Stomach (tissue), 9 donors: ENCODE results near the gene SPINK14. TPM values are rescaled to one million over a fixed set of nuclear protein-coding genes. Genes with fewer than 3 reads are reported as not detected.
A peak's percentile ranks its signal among the peaks of the same experiment; 100 is the strongest.

Experiments
- DNase-seq, 2 donors: peaks; one replicate each; pipeline versions ENCODE4 v3.0.0 to v3.0.0-alpha.2; 2013 to 2019
- H3K27ac ChIP-seq, 5 donors: fragments of 200-600 bp in 4 of 5; sonication (generic) in 4 of 5; one replicate each; pipeline ENCODE4 v1.5.1; 2013 to 2019; ENCODE audit warnings: mild to moderate bottlenecking in 1 of 5, moderate library complexity in 1 of 5
- H3K27me3 ChIP-seq, 3 donors: fragments of 200-600 bp; sonication (generic); one replicate each; pipeline ENCODE4 v1.5.1; 2017 to 2019; ENCODE audit warnings: mixed run types in 1 of 3
- H3K36me3 ChIP-seq, 4 donors: fragments of 200-600 bp; sonication (generic); 1 replicate in 3 of 4; 2 replicates in 1 of 4; pipeline ENCODE4 v1.5.1; 2016 to 2019
- H3K4me1 ChIP-seq, 4 donors: fragments of 200-600 bp; sonication (generic); one replicate each; pipeline ENCODE4 v1.5.1; 2016 to 2019
- H3K4me3 ChIP-seq, 4 donors: fragments of 200-600 bp; sonication (generic) in 3 of 4; one replicate each; pipeline ENCODE4 v1.5.1; 2016 to 2019; ENCODE audit warnings: mild to moderate bottlenecking in 1 of 4
- H3K9me3 ChIP-seq, 4 donors: fragments of 200-600 bp; sonication (generic); one replicate each; pipeline ENCODE4 v1.5.1; 2016 to 2019
- EP300 ChIP-seq: sonication (generic); formaldehyde crosslinking; IDR thresholded peaks from one replicate; pipeline ENCODE4 v1.6.1; 2017; ENCODE audit warnings: antibody characterized with exemption
- POLR2A ChIP-seq, 4 donors: fragments of 450-650 bp; IDR thresholded peaks; one replicate each; pipeline ENCODE4 v1.6.1; 2016; ENCODE audit warnings: antibody characterized with exemption in 4 of 4, control low read depth in 2 of 4, mild to moderate bottlenecking in 1 of 4, moderate library complexity in 1 of 4
- POLR2AphosphoS5 ChIP-seq, 3 donors: sonication (generic); formaldehyde crosslinking; IDR thresholded peaks; one replicate each; pipeline ENCODE4 v1.6.1; 2016; ENCODE audit warnings: antibody characterized with exemption in 3 of 3
- WGBS, 5 donors: extraction: QIAGEN DNeasy Blood & Tissue Kit in 3 of 5; methylation state at CpG; one replicate each; pipeline versions ENCODE4 v1.1.5 to v1.1.7; 2013 to 2018; 5-methylcytosine and 5-hydroxymethylcytosine counted together
- intact Hi-C: fragments of 100-400 bp; cut with DNase I; formaldehyde crosslinking; loops from one replicate; pipeline ENCODE4 v1.15.1; 2023; ENCODE audit warnings: low total_unique reads
- polyA plus RNA-seq, 3 donors: library from polyadenylated mRNA; stranded (reverse); fragments of 200-250 nt; gene quantifications; one replicate each; pipeline ENCODE4 v1.2.3, GENCODE V29; 2013
- total RNA-seq, 5 donors: library from RNA; depleted of rRNA; stranded (reverse); fragments of >200 nt; gene quantifications; one replicate each; pipeline versions ENCODE4 v1.1.0 to v1.2.3, GENCODE V29; 2014 to 2016
- TF ChIP-seq, protein P1 (sequence below), 7 experiments: fragments of 450-650 bp in 4 of 7; fragments of 200-600 bp in 3 of 7; sonication (generic) in 3 of 7; IDR thresholded peaks; one replicate each; pipeline ENCODE4 v1.5.1; 2016 to 2019; ENCODE audit warnings: antibody characterized with exemption in 7 of 7, control low read depth in 2 of 7, mild to moderate bottlenecking in 1 of 7
- donor health status: healthy with polysubstance abuse.
- donor health status: Bipolar disorder and iron deficiency.
- donor health status: healthy.

The SPINK14 gene
- total and polyA plus RNA-seq, 8 donors: not detected

DNA sequence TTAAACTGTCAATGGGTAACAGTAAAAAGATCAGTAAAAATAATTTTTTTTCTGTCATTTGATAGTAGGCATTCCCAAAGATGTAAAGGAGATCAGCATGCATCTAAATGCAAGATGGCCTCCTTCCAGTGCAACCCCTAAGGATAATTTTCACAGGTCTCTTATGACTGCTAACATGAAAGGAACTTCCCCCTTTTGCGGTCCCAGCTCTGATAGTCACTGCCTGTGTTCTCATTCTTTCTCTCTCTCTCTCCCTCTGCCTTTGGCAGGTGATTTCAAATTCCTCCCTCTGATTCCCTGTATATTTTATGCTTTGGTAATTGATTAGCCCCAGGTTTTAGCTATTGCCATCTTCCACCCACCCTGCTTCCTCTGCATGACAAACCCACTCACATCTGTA, 8.9 kb downstream of the SPINK14 start:
- TF ChIP-seq EP300: no peak
- TF ChIP-seq POLR2A (IDR thresholded peaks at IDR 0.05): no peak
- TF ChIP-seq POLR2AphosphoS5 (IDR thresholded peaks at IDR 0.05): no peak
- Histone ChIP-seq H3K27ac (no peak overlapping the region), H3K4me3 (no peak overlapping the region), H3K27me3 (no peaks in the 10 kb centered on the region), H3K36me3 (no peaks in the 10 kb centered on the region), H3K4me1 (peaks cover 0 to 6% (median 0%) of the 10 kb centered on the region in 4 donors), H3K9me3 (no peaks in the 10 kb centered on the region)
- 46 to 70% (median 60%) methylated on average over 1 of the region's 1 CpG for WGBS, 5 donors
- intact Hi-C loops: loop anchor here (10.0 kb wide), 1 partner anchor 198 kb away; no protein-coding TSS in a partner anchor
- DNase-seq: no peak

DNA sequence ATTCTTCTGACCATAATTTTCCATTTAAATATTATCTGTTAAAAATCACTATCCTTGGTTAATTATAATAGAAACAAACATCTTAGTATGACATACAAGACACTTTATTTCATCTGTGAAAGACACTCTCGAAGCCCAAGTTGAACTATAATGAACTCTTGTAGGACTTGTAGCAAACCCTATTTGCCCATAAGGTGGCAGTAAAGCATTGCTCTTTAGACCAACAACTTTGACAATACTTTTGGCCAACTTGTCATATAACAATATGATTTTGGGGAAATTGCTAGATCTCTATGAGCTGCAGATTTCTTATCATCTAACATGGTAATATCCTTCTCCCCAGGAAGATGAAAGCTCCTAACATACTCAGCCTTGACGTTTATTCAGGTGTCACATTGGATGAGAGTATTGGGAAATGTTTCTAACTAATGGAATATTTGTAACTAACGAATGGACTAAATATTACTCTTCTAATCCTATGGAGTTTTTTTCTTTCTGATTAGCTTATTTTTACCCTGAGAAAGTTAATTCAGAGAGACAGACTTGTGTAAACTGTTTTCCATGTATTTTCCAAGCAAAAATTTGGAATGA, 11.0 kb downstream of the SPINK14 start:
- intact Hi-C loops: loop anchor here (10.0 kb wide), 1 partner anchor 195 kb away; no protein-coding TSS in a partner anchor
- Histone ChIP-seq H3K36me3 (no peaks in the 10 kb centered on the region), H3K4me3 (no peak overlapping the region), H3K27me3 (no peaks in the 10 kb centered on the region), H3K27ac (no peak overlapping the region), H3K4me1 (peaks cover 0 to 6% (median 0%) of the 10 kb centered on the region in 4 donors), H3K9me3 (no peaks in the 10 kb centered on the region)
- 32 to 36% (median 34%) methylated on average over 3 of the region's 3 CpGs for WGBS, 5 donors
- TF ChIP-seq POLR2AphosphoS5 (IDR thresholded peaks at IDR 0.05): peak in 1 of 3 donors; percentile 14
- TF ChIP-seq, protein P1, sequence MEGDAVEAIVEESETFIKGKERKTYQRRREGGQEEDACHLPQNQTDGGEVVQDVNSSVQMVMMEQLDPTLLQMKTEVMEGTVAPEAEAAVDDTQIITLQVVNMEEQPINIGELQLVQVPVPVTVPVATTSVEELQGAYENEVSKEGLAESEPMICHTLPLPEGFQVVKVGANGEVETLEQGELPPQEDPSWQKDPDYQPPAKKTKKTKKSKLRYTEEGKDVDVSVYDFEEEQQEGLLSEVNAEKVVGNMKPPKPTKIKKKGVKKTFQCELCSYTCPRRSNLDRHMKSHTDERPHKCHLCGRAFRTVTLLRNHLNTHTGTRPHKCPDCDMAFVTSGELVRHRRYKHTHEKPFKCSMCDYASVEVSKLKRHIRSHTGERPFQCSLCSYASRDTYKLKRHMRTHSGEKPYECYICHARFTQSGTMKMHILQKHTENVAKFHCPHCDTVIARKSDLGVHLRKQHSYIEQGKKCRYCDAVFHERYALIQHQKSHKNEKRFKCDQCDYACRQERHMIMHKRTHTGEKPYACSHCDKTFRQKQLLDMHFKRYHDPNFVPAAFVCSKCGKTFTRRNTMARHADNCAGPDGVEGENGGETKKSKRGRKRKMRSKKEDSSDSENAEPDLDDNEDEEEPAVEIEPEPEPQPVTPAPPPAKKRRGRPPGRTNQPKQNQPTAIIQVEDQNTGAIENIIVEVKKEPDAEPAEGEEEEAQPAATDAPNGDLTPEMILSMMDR (IDR thresholded peaks at IDR 0.05): peak in 5 of 7 experiments; percentile 13 to 62 (median 60)
- no peak for TF ChIP-seq POLR2A (IDR thresholded peaks at IDR 0.05)
- peak in 1 of 2 donors; percentile 84 for DNase-seq

DNA sequence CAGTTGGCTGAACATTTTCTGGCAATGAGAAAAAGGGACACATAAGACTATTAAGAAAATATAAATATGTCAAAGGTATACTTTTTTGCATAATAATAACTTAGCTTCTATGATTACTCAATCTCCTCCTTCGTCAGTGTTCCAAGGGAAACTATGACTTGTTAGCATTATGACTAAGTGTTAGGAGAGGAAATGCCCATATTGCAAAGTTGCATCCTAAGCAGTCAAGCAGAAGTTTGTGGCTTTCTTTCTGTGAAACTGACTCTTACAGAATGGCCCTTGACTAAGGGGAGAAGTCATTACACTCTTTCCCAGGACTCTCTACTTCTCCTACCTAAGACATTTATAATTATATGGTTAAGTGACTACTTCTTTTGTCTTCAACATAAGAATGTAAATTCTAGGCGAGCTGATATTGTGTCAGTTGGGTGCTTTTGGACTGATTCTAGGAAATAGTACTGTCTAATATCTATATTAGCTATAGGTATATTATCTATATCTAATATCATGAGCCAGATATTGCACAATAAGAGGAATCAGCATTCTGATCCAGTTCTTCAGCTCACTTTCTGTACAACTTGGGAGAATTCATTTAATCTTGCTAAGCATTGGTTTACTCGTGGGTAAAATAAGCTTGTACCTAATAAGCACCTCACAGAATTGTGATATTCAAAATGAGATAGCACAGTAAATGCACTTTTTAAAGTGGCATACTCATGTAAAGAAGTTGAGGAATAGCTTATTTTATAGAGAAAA, 18.1 kb downstream of the SPINK14 start:
- intact Hi-C loops: no loop called here
- TF ChIP-seq POLR2AphosphoS5 (IDR thresholded peaks at IDR 0.05): peak in 2 of 3 donors; percentile 56 to 68
- TF ChIP-seq, protein P1 (IDR thresholded peaks at IDR 0.05): no peak
- TF ChIP-seq POLR2A (IDR thresholded peaks at IDR 0.05): no peak

DNA sequence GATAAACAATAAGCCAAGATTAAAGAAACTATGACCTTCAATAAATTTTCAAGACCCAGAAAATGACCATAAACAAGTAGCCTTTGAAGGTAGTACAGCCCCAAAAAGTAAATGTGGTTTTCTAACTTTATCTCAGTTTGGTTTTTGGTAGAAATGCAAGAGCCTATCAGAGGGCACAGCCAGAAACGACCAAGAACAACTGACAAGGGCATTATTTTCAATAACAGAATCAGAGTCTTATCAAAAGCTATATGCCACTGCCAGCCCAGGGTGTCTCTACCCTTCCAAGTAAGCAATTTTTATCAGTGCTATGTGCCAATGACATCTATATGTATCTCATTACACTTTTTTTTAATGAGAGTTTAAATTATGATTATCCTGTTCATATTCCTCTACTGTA, 22.7 kb downstream of the SPINK14 start:
- intact Hi-C loops: no loop called here
- WGBS, 5 donors: 14 to 30% (median 17%) methylated on average over 1 of the region's 1 CpG
- H3K4me3 ChIP-seq: no peak overlapping the region
- no peaks in the 10 kb centered on the region for H3K27me3 ChIP-seq
- no peaks in the 10 kb centered on the region for H3K4me1 ChIP-seq
- no peaks in the 10 kb centered on the region for H3K9me3 ChIP-seq
- no peaks in the 10 kb centered on the region for H3K36me3 ChIP-seq
- H3K27ac ChIP-seq: no peak overlapping the region
- TF ChIP-seq EP300 (no peak), POLR2AphosphoS5 (IDR thresholded peaks at IDR 0.05) (no peak), POLR2A (IDR thresholded peaks at IDR 0.05) (no peak)
- TF ChIP-seq, protein P1 (IDR thresholded peaks at IDR 0.05): no peak
- DNase-seq: no peak

More for the DNA sequence above, 18.1 kb downstream of the SPINK14 start:
- H3K36me3 ChIP-seq: no peaks in the 10 kb centered on the region
- no peaks in the 10 kb centered on the region for H3K4me1 ChIP-seq
- peak overlapping the region in 2 of 5 donors; percentile 65 to 66 for H3K27ac ChIP-seq
- 52 to 62% (median 60%) methylated on average over 3 of the region's 3 CpGs for WGBS, 5 donors
- no peak overlapping the region for H3K4me3 ChIP-seq
- H3K27me3 ChIP-seq: no peaks in the 10 kb centered on the region
- no peaks in the 10 kb centered on the region for H3K9me3 ChIP-seq
- DNase-seq: peak in 1 of 2 donors; percentile 20
